Liver (tissue), 9 donors: ENCODE data around the gene KLHDC7B. TPM values are rescaled to one million over a fixed set of nuclear protein-coding genes. Genes with fewer than 3 reads are reported as not detected.

Experiments
- DNase-seq: peaks from one replicate; pipeline ENCODE4 v3.0.0-alpha.2; 2017; ENCODE audit warnings: low spot score
- H3K27ac ChIP-seq, 2 donors: one replicate each; pipeline ENCODE4 v1.7.0; 2013; ENCODE audit warnings: inconsistent platforms in 2 of 2, low read length in 2 of 2, control low read depth in 1 of 2, low read depth in 1 of 2, mild to moderate bottlenecking in 1 of 2
- H3K27me3 ChIP-seq, 4 donors: one replicate each; pipeline versions ENCODE4 v1.6.1 to v1.7.0; 2013; ENCODE audit warnings: low read length in 3 of 4, inconsistent platforms in 1 of 4, mild to moderate bottlenecking in 1 of 4, moderate library complexity in 1 of 4; ENCODE audit not compliant: control insufficient read depth in 4 of 4, insufficient read depth in 4 of 4
- H3K36me3 ChIP-seq, 4 donors: one replicate each; pipeline versions ENCODE4 v1.6.1 to v1.7.0; 2013; ENCODE audit warnings: low read length in 3 of 4, mild to moderate bottlenecking in 3 of 4, low read depth in 1 of 4, moderate library complexity in 1 of 4; ENCODE audit not compliant: control insufficient read depth in 4 of 4, insufficient read depth in 3 of 4
- H3K4me1 ChIP-seq, 4 donors: one replicate each; pipeline versions ENCODE4 v1.6.1 to v1.7.0; 2013; ENCODE audit warnings: low read length in 3 of 4, mild to moderate bottlenecking in 3 of 4, moderate library complexity in 1 of 4; ENCODE audit not compliant: control insufficient read depth in 4 of 4, insufficient read depth in 4 of 4
- H3K4me3 ChIP-seq, 3 donors: one replicate each; pipeline versions ENCODE4 v1.6.1 to v1.7.0; 2013; ENCODE audit warnings: low read length in 3 of 3, control low read depth in 1 of 3, low read depth in 1 of 3, mild to moderate bottlenecking in 1 of 3
- H3K9ac ChIP-seq, 2 donors: one replicate each; pipeline ENCODE4 v1.7.0; 2013; ENCODE audit warnings: low read length in 2 of 2, mild to moderate bottlenecking in 2 of 2, moderate library complexity in 2 of 2, control low read depth in 1 of 2, low read depth in 1 of 2
- H3K9me3 ChIP-seq, 4 donors: one replicate each; pipeline versions ENCODE4 v1.6.1 to v1.7.0; 2013; ENCODE audit warnings: low read length in 3 of 4; ENCODE audit not compliant: control insufficient read depth in 4 of 4
- ATF3 ChIP-seq: IDR thresholded peaks from 2 replicates; pipeline ENCODE4 v1.6.1; 2016; ENCODE audit warnings: antibody characterized with exemption
- CTCF ChIP-seq: fragments of 150-350 bp; IDR thresholded peaks from 2 replicates; pipeline ENCODE4 v1.5.1; 2017; ENCODE audit warnings: improper control_type of control experiment, low read depth, low read length; ENCODE audit not compliant: missing input control
- EGR1 ChIP-seq, 2 donors: IDR thresholded peaks; 2 replicates each; pipeline ENCODE4 v1.6.1; 2016 to 2018; ENCODE audit warnings: antibody characterized with exemption in 2 of 2, low read depth in 2 of 2
- GABPA ChIP-seq, 2 donors: IDR thresholded peaks in 1 of 2; conservative IDR thresholded peaks in 1 of 2; 2 replicates each; pipeline ENCODE4 v1.6.1; 2016; ENCODE audit warnings: antibody characterized with exemption in 2 of 2, mild to moderate bottlenecking in 1 of 2, moderate library complexity in 1 of 2
- HNF4A ChIP-seq, 2 donors: conservative IDR thresholded peaks; 2 replicates each; pipeline ENCODE4 v1.6.1; 2016; ENCODE audit warnings: antibody characterized with exemption in 2 of 2, mild to moderate bottlenecking in 2 of 2
- HNF4G ChIP-seq: IDR thresholded peaks from 2 replicates; pipeline ENCODE4 v1.6.1; 2016; ENCODE audit warnings: antibody characterized with exemption
- JUND ChIP-seq, 2 donors: IDR thresholded peaks; 2 replicates each; pipeline ENCODE4 v1.6.1; 2016; ENCODE audit warnings: antibody characterized with exemption in 2 of 2
- NR2F2 ChIP-seq: IDR thresholded peaks from 2 replicates; pipeline ENCODE4 v1.6.1; 2016; ENCODE audit warnings: antibody characterized with exemption
- REST ChIP-seq: IDR thresholded peaks from 2 replicates; pipeline ENCODE4 v1.6.1; 2016; ENCODE audit warnings: antibody characterized with exemption, mild to moderate bottlenecking
- YY1 ChIP-seq: IDR thresholded peaks from 2 replicates; pipeline ENCODE4 v1.6.1; 2016; ENCODE audit warnings: antibody characterized with exemption, mild to moderate bottlenecking
- ZBTB33 ChIP-seq: IDR thresholded peaks from 2 replicates; pipeline ENCODE4 v1.6.1; 2016; ENCODE audit warnings: antibody characterized with exemption
- WGBS: extraction: QIAGEN DNeasy Blood & Tissue Kit; methylation state at CpG from one replicate; pipeline ENCODE4 v1.1.7; 2013; 5-methylcytosine and 5-hydroxymethylcytosine counted together
- polyA plus RNA-seq, 2 donors: library from polyadenylated mRNA; stranded (reverse) in 1 of 2; unstranded in 1 of 2; fragments of 200-250 nt in 1 of 2; fragments of >200 nt in 1 of 2; fragmentation: Nextera tagmentation in 1 of 2; extraction: Ambion mirVana in 1 of 2; gene quantifications; one replicate each; pipeline versions ENCODE4 v1.2.1 to v1.2.3, GENCODE V29; 2013 to 2015
- total RNA-seq, 2 donors: library from RNA; depleted of rRNA; stranded (reverse); fragments of >200 nt; gene quantifications; one replicate each; pipeline ENCODE4 v1.2.3, GENCODE V29; 2014
- donor health status: healthy.
- donor health status: healthy.
- donor health status: healthy.
- donor health status: healthy.
- donor health status: healthy.

Gene KLHDC7B
- total and polyA plus RNA-seq, 4 donors: 0.08 to 0.16 (median 0.08) TPM; not detected in 1

- Histone ChIP-seq H3K4me1 (peaks cover 10 to 27% (median 24%) of the 10 kb centered on the region in 4 donors), H3K9me3 (no peaks in the 10 kb centered on the region), H3K27me3 (no peaks in the 10 kb centered on the region), H3K36me3 (peaks cover 0 to 21% (median 7%) of the 10 kb centered on the region in 4 donors), H3K9ac (no peak overlapping the region), H3K4me3 (no peak overlapping the region), H3K27ac (no peak overlapping the region)
- TF ChIP-seq CTCF: no peak
- WGBS: 97% methylated on average over 44 of the region's 44 CpGs
- no peak for DNase-seq
Observed at GRCh38 chr22:50504369-50505211, 41.1 kb upstream of the KLHDC7B start.

- Histone ChIP-seq H3K4me3 (no peak overlapping the region), H3K9ac (no peak overlapping the region), H3K36me3 (peaks cover 0 to 21% (median 7%) of the 10 kb centered on the region in 4 donors), H3K27me3 (no peaks in the 10 kb centered on the region), H3K9me3 (no peaks in the 10 kb centered on the region), H3K27ac (no peak overlapping the region), H3K4me1 (peaks cover 11 to 27% (median 24%) of the 10 kb centered on the region in 4 donors)
- WGBS: 95% methylated on average over 14 of the region's 14 CpGs
- TF ChIP-seq JUND (IDR thresholded peaks at IDR 0.05) (no peak), CTCF (no peak), HNF4A (conservative IDR thresholded peaks at IDR 0.05) (no peak), ZBTB33 (no peak), REST (no peak), GABPA (IDR thresholded peaks at IDR 0.05 in 1 of 2, conservative IDR thresholded peaks at IDR 0.05 in 1 of 2) (no peak), ATF3 (no peak), EGR1 (IDR thresholded peaks at IDR 0.05; ENCODE audit: low read depth in 2 of 2) (no peak), NR2F2 (no peak), HNF4G (no peak), YY1 (no peak)
- DNase-seq: no peak
Observed at GRCh38 chr22:50505276-50505775, 40.4 kb upstream of the KLHDC7B start.
